Lung (tissue), 12 donors: ENCODE results near the gene IL24. TPM values are rescaled to one million over a fixed set of nuclear protein-coding genes. Genes with fewer than 3 reads are reported as not detected.

Experiments used
- ATAC-seq: fragments of 200-7000 bp; cut with Tn5 transposase; one replicate; pipeline ENCODE4 v1.9.1; 2020; ENCODE audit warnings: moderate number of reproducible peaks; ENCODE audit not compliant: insufficient read depth, low FRiP score
- DNase-seq, 3 donors: peaks; one replicate each; pipeline ENCODE4 v3.0.0-alpha.2; 2013 to 2017
- H3K27ac ChIP-seq, 2 donors: one replicate each; pipeline ENCODE4 v1.5.1; 2013; ENCODE audit warnings: mild to moderate bottlenecking in 2 of 2, moderate library complexity in 2 of 2, control low read depth in 1 of 2, inconsistent platforms in 1 of 2, low read depth in 1 of 2, low read length in 1 of 2
- H3K27me3 ChIP-seq, 3 donors: one replicate each; pipeline ENCODE4 v1.5.1; 2013; ENCODE audit warnings: low read length in 2 of 3; ENCODE audit not compliant: control insufficient read depth in 3 of 3, insufficient read depth in 3 of 3
- H3K36me3 ChIP-seq, 4 donors: one replicate each; pipeline ENCODE4 v1.5.1; 2013; ENCODE audit warnings: low read length in 4 of 4, mild to moderate bottlenecking in 1 of 4, moderate library complexity in 1 of 4; ENCODE audit not compliant: control insufficient read depth in 4 of 4, insufficient read depth in 4 of 4
- H3K4me1 ChIP-seq, 5 donors: one replicate each; pipeline ENCODE4 v1.5.1; 2013; ENCODE audit warnings: low read length in 5 of 5, mild to moderate bottlenecking in 2 of 5, moderate library complexity in 1 of 5; ENCODE audit not compliant: control insufficient read depth in 5 of 5, insufficient read depth in 5 of 5
- H3K4me3 ChIP-seq: one replicate; pipeline ENCODE4 v1.5.1; 2013; ENCODE audit warnings: mild to moderate bottlenecking, control low read depth, moderate library complexity
- H3K9ac ChIP-seq, 2 donors: one replicate each; pipeline ENCODE4 v1.5.1; 2013; ENCODE audit warnings: low read length in 2 of 2, control low read depth in 1 of 2; ENCODE audit not compliant: insufficient read depth in 1 of 2
- H3K9me3 ChIP-seq, 4 donors: one replicate each; pipeline ENCODE4 v1.5.1; 2013; ENCODE audit warnings: low read length in 3 of 4, mild to moderate bottlenecking in 1 of 4, moderate library complexity in 1 of 4; ENCODE audit not compliant: control insufficient read depth in 4 of 4, insufficient read depth in 3 of 4
- CTCF ChIP-seq: IDR thresholded peaks from 2 replicates; pipeline ENCODE4 v1.5.1; 2012; ENCODE audit warnings: mild to moderate bottlenecking; ENCODE audit errors: control extremely low read depth, extremely low read depth
- WGBS, 2 donors: extraction: QIAGEN DNeasy Blood & Tissue Kit; methylation state at CpG; one replicate each; pipeline ENCODE4 v1.1.7; 2013; 5-methylcytosine and 5-hydroxymethylcytosine counted together
- polyA plus RNA-seq, 2 donors: library from polyadenylated mRNA; stranded (reverse); fragments of 200-250 nt; gene quantifications; one replicate each; pipeline ENCODE4 v1.2.1, GENCODE V29; 2013
- total RNA-seq, 2 donors: library from RNA; depleted of rRNA in 1 of 2; stranded (reverse); fragments of >200 nt in 1 of 2; gene quantifications; one replicate each; pipeline ENCODE4 v1.2.1, GENCODE V29; 2014 to 2021
- donor health status: control.
- donor health status: control.
- donor health status: Bipolar disorder and iron deficiency.
- donor health status: healthy.
- donor health status: DM: yes; HTN: yes; CAD: no.

Gene IL24
- total and polyA plus RNA-seq, 4 donors = 0.67 to 8.7 TPM; not detected in 2

GRCh38 chr1:206905295-206906164 lies 8.3 kb downstream of the IL24 start:
- Histone ChIP-seq H3K27me3 (peaks cover 0 to 15% (median 11%) of the 10 kb centered on the region in 3 donors), H3K9me3 (no peaks in the 10 kb centered on the region), H3K4me1 (peaks cover 0 to 9% (median 4%) of the 10 kb centered on the region in 5 donors), H3K9ac (no peak overlapping the region), H3K27ac (no peak overlapping the region), H3K36me3 (no peaks in the 10 kb centered on the region), H3K4me3 (no peak overlapping the region)
- DNase-seq = no peak
- WGBS, 2 donors = 66 to 75% methylated on average over 4 of the region's 4 CpGs
- TF ChIP-seq CTCF = no peak
- ATAC-seq = no peak

- Histone ChIP-seq H3K27ac (no peak overlapping the region), H3K27me3 (peaks cover 0 to 19% (median 11%) of the 10 kb centered on the region in 3 donors), H3K4me1 (peaks cover 0 to 9% (median 4%) of the 10 kb centered on the region in 5 donors), H3K4me3 (no peak overlapping the region), H3K9ac (no peak overlapping the region), H3K9me3 (no peaks in the 10 kb centered on the region), H3K36me3 (no peaks in the 10 kb centered on the region)
- DNase-seq (no peak), ATAC-seq (no peak)
- TF ChIP-seq CTCF = no peak
- WGBS, 2 donors = 85 to 91% methylated on average over 23 of the region's 23 CpGs
Observed at GRCh38 chr1:206907304-206907991, 10.2 kb downstream of the IL24 start.

DNA sequence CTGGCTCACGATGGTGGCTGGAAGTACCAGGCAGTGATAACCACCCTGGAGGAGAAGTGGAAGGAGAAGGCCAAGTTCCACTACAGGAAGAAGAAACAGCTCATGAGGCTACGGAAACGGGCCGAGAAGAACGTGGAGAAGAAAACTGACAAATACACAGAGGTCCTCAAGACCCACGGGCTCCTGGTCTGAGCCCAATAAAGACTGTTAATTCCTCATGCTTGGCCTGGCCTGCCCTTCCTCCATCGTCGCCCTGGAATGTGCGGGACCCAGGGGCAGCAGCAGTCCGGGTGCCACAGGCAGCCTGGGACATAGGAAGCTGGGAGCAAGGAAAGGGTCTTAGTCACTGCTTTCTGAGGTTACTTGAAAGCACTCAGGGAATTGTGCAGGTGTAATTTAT lies 10.8 kb downstream of the IL24 start:
- Histone ChIP-seq H3K27ac (no peak overlapping the region), H3K4me1 (peaks cover 0 to 9% (median 4%) of the 10 kb centered on the region in 5 donors), H3K9me3 (no peaks in the 10 kb centered on the region), H3K36me3 (no peaks in the 10 kb centered on the region), H3K4me3 (no peak overlapping the region), H3K27me3 (peaks cover 0 to 23% (median 11%) of the 10 kb centered on the region in 3 donors), H3K9ac (no peak overlapping the region)
- ATAC-seq = no peak
- DNase-seq = no peak
- 93 to 96% methylated on average over 10 of the region's 10 CpGs for WGBS, 2 donors
- TF ChIP-seq CTCF = no peak
